ENCODE data around the gene SWAP70.

SWAP70 gene

DNA sequence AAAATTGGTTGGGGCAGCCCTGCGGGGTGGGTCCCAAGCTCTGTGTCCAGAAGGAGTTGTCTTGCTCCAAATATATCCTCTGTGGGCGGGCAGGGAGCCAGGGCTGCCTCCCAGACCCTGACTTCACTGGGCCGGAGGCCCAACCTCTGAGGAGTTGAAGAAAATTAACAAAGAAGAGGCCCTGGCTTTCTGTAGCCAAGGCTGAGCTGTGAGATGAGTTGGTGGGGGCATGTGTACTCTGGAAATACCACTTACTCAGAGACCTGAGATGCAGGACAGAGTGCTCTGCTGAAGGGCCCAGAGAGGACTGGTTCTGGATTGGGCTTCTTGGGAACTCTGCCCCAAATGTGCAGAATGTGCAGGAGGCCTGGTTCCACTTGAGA lies 96.3 kb downstream of the SWAP70 start:
- Histone ChIP-seq H3K4me1 (ENCODE audit: control insufficient read depth in 5 of 5, insufficient read depth in 5 of 5, low read length in 5 of 5) (peaks cover 4 to 54% (median 45%) of the 10 kb centered on the region in 5 donors), H3K27ac (ENCODE audit: low read depth, low read length) (peak overlapping the region; percentile 98), H3K36me3 (ENCODE audit: control insufficient read depth in 5 of 5, insufficient read depth in 5 of 5, low read length in 5 of 5) (no peaks in the 10 kb centered on the region), H3K9ac (ENCODE audit: low read length in 5 of 5) (peak overlapping the region in 2 of 5 donors; percentile 17 to 78), H3K9me3 (ENCODE audit: control insufficient read depth in 5 of 5, low read length in 5 of 5) (no peaks in the 10 kb centered on the region), H3K4me3 (ENCODE audit: low read depth in 1 of 5, low read length in 5 of 5) (peak overlapping the region in 1 of 5 donors; percentile 7), H3K27me3 (ENCODE audit: control insufficient read depth in 5 of 5, insufficient read depth in 4 of 5, low read length in 5 of 5) (no peaks in the 10 kb centered on the region)

DNA sequence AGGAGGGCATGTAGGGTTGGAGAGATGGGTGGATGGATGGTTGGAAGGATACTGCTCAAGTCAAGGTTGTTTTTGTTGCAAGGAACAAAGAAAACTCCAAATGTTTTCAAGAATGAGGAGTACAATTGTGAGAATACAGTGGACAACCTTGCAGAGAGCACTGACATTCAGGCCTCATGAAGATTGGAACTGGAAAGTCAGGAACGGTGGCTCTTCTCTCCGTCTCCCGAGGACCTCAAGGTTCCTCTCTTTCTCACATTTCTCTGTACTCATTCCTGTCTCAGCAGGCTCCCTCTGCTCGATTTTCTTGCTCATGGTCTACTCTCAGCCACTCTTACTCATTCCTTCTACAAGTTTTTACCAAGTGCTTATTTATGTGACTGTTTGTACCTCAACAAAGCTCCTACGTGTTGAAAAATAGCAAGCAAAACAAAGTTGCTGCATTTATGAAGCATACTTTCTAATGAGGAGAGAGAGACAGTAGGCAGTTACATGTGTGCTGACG lies 97.6 kb downstream of the SWAP70 start:
- Histone ChIP-seq H3K36me3 (ENCODE audit: control insufficient read depth in 5 of 5, insufficient read depth in 5 of 5, low read length in 5 of 5) (no peaks in the 10 kb centered on the region), H3K27ac (ENCODE audit: low read depth, low read length) (no peak overlapping the region), H3K27me3 (ENCODE audit: control insufficient read depth in 5 of 5, insufficient read depth in 4 of 5, low read length in 5 of 5) (no peaks in the 10 kb centered on the region), H3K4me3 (ENCODE audit: low read depth in 1 of 5, low read length in 5 of 5) (no peak overlapping the region), H3K9me3 (ENCODE audit: control insufficient read depth in 5 of 5, low read length in 5 of 5) (no peaks in the 10 kb centered on the region), H3K9ac (ENCODE audit: low read length in 5 of 5) (no peak overlapping the region), H3K4me1 (ENCODE audit: control insufficient read depth in 5 of 5, insufficient read depth in 5 of 5, low read length in 5 of 5) (peaks cover 4 to 53% (median 48%) of the 10 kb centered on the region in 5 donors)

DNA sequence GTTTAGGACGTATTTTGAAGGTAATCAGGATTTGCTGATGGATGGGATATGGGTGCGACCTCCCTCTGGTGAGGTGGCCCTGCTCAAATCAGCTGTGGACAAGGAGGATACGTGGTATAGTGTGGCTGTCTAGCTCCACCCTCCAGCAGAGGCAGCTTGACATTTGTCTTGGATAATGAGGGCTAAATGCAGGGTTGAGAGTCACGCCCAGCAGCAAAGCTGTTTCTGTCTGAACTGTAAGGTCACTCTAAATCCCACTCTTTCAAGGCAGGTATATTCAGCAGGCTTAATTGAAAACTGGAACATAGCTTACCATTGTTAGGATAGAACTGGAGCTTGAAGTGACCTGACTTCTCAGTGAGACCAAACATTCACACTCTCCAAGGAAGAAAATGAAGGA lies 98.7 kb downstream of the SWAP70 start:
- Histone ChIP-seq H3K4me3 (ENCODE audit: low read depth in 1 of 5, low read length in 5 of 5) (no peak overlapping the region), H3K9me3 (ENCODE audit: control insufficient read depth in 5 of 5, low read length in 5 of 5) (no peaks in the 10 kb centered on the region), H3K27ac (ENCODE audit: low read depth, low read length) (no peak overlapping the region), H3K27me3 (ENCODE audit: control insufficient read depth in 5 of 5, insufficient read depth in 4 of 5, low read length in 5 of 5) (no peaks in the 10 kb centered on the region), H3K4me1 (ENCODE audit: control insufficient read depth in 5 of 5, insufficient read depth in 5 of 5, low read length in 5 of 5) (peaks cover 4 to 51% (median 43%) of the 10 kb centered on the region in 5 donors), H3K9ac (ENCODE audit: low read length in 5 of 5) (no peak overlapping the region), H3K36me3 (ENCODE audit: control insufficient read depth in 5 of 5, insufficient read depth in 5 of 5, low read length in 5 of 5) (no peaks in the 10 kb centered on the region)

DNA sequence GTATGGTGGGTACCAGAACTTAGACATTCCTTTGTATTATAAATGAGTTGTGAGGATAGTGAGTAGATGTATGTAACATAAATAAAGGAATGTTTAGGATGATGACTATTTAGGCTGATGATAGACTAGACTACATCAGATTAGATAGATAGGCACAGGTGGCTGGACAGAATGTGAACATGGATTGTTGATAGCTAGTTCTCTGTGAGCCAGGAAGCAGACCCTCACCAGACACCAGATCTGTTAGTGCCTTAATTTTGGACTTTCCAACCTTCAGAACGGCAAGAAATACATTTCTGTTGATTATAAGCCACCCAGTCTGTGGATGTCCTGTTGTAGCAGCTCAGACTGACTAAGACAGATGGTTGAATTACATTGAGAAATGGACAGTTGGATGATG lies 99.4 kb downstream of the SWAP70 start:
- H3K27me3 ChIP-seq (ENCODE audit: control insufficient read depth in 5 of 5, insufficient read depth in 4 of 5, low read length in 5 of 5) = no peaks in the 10 kb centered on the region
- H3K27ac ChIP-seq (ENCODE audit: low read depth, low read length) = no peak overlapping the region
- no peaks in the 10 kb centered on the region for H3K9me3 ChIP-seq (ENCODE audit: control insufficient read depth in 5 of 5, low read length in 5 of 5)
- H3K9ac ChIP-seq (ENCODE audit: low read length in 5 of 5) = no peak overlapping the region
- no peak overlapping the region for H3K4me3 ChIP-seq (ENCODE audit: low read depth in 1 of 5, low read length in 5 of 5)
- H3K4me1 ChIP-seq (ENCODE audit: control insufficient read depth in 5 of 5, insufficient read depth in 5 of 5, low read length in 5 of 5) = peaks cover 4 to 49% (median 39%) of the 10 kb centered on the region in 5 donors
- H3K36me3 ChIP-seq (ENCODE audit: control insufficient read depth in 5 of 5, insufficient read depth in 5 of 5, low read length in 5 of 5) = no peaks in the 10 kb centered on the region

DNA sequence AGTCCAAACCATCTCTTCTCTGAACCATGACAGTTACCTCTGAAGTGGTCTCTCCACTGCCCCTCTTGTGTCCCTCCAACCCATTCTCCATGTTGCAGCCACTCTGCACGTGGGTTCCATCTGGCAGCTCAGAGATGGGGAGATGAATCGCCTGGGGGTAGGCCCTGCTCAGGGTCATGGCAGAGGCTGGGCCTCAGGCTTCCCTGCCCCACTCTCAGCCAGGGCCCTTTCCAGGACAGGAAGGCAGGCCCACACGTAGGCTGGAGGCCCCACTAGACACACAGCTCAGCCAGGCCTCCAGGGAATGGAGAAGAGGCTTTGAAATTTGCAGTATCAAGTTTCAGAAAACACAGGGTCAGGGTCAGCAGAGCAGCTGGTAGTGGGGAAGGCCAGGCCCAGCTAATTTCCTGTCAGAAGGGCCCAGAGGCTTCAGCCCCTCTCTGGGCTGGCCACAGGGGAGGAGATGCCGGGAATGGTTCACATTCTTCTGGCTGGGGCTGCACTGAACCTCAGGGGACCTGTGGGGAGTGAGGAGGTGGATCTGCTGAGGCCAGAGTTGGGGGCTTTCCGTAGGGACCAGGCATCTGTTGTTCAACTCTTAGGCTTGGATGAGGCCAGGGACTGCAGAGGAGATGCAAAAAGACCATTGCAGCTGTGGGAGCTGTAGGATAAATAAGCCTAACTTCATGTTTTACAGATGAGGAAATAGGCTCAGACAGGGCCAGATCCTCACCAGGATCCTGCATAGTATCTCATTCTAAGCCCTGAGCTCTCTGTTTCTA lies 101.6 kb downstream of the SWAP70 start:
- Histone ChIP-seq H3K9ac (ENCODE audit: low read length in 5 of 5) (peak overlapping the region in 2 of 5 donors; percentile 10 to 57), H3K4me1 (ENCODE audit: control insufficient read depth in 5 of 5, insufficient read depth in 5 of 5, low read length in 5 of 5) (peaks cover 0 to 31% (median 23%) of the 10 kb centered on the region in 5 donors), H3K9me3 (ENCODE audit: control insufficient read depth in 5 of 5, low read length in 5 of 5) (no peaks in the 10 kb centered on the region), H3K27ac (ENCODE audit: low read depth, low read length) (peak overlapping the region; percentile 78), H3K4me3 (ENCODE audit: low read depth in 1 of 5, low read length in 5 of 5) (no peak overlapping the region), H3K36me3 (ENCODE audit: control insufficient read depth in 5 of 5, insufficient read depth in 5 of 5, low read length in 5 of 5) (no peaks in the 10 kb centered on the region), H3K27me3 (ENCODE audit: control insufficient read depth in 5 of 5, insufficient read depth in 4 of 5, low read length in 5 of 5) (no peaks in the 10 kb centered on the region)

DNA sequence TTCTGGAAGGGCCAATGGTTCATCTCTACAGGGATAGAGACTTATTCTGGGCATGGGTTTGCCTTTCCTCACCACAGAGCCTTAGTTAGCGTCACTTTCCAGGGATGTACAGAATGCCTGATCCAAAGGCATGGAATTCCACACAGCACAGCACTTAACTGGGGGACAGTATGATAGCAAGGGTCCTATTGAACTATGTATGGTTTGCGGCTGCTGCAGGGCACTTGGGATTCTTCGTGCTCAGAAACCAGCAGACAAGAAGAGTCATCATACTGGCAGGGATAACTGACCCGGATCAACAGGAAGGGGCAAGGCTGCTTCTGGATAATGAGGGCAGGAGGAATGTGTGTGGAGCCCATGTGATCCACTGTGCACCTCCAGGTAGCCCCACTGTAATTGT lies 105.7 kb downstream of the SWAP70 start:
- no peaks in the 10 kb centered on the region for H3K9me3 ChIP-seq (ENCODE audit: control insufficient read depth in 5 of 5, low read length in 5 of 5)
- H3K27ac ChIP-seq (ENCODE audit: low read depth, low read length) = no peak overlapping the region
- peaks cover 0 to 24% (median 19%) of the 10 kb centered on the region in 5 donors for H3K4me1 ChIP-seq (ENCODE audit: control insufficient read depth in 5 of 5, insufficient read depth in 5 of 5, low read length in 5 of 5)
- H3K9ac ChIP-seq (ENCODE audit: low read length in 5 of 5) = no peak overlapping the region
- H3K27me3 ChIP-seq (ENCODE audit: control insufficient read depth in 5 of 5, insufficient read depth in 4 of 5, low read length in 5 of 5) = no peaks in the 10 kb centered on the region
- H3K36me3 ChIP-seq (ENCODE audit: control insufficient read depth in 5 of 5, insufficient read depth in 5 of 5, low read length in 5 of 5) = no peaks in the 10 kb centered on the region
- no peak overlapping the region for H3K4me3 ChIP-seq (ENCODE audit: low read depth in 1 of 5, low read length in 5 of 5)

DNA sequence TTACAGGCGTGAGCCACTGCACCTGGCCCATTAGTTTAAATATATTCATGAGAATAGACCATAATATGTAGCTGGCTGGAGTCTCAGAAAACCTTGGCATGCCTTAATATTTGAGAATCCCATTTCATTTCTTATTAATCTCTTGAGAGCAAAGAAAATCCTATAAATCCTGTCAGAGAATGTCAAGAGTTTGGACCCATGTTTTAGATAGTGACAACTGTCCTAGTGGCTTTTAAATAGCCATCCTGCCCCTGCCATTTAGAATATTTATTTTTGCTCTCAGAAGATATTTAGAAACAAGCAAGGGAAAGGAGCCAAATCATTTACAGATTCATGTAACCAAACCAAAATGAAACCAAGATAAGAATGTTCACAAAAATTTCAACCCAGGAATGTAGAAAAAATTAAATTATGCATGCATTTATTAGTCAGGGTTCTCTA lies 107.2 kb downstream of the SWAP70 start:
- Histone ChIP-seq H3K9ac (ENCODE audit: low read length in 5 of 5) (no peak overlapping the region), H3K27me3 (ENCODE audit: control insufficient read depth in 5 of 5, insufficient read depth in 4 of 5, low read length in 5 of 5) (no peaks in the 10 kb centered on the region), H3K36me3 (ENCODE audit: control insufficient read depth in 5 of 5, insufficient read depth in 5 of 5, low read length in 5 of 5) (peaks cover 0 to 6% (median 0%) of the 10 kb centered on the region in 5 donors)

DNA sequence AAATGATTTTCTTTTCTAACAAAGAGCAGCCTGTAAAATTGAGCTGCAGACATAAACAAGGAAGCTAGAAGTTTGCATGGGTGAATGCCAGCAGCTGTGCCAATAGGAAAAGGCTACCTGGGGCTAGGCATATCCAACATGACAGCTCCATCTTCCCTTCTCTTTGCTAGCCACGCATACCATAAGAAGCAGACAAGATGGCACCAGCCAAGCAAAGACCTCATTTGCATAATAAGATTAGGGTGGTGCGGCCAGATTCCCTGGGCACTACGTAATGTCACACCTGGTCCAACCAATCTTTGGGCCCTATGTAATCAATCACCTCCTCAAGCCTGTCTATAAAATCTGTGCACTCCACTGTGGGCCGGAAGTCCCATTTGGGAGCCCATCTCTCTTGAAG lies 108.3 kb downstream of the SWAP70 start:
- H3K4me1 ChIP-seq (ENCODE audit: control insufficient read depth in 5 of 5, insufficient read depth in 5 of 5, low read length in 5 of 5) = peaks cover 0 to 9% (median 7%) of the 10 kb centered on the region in 5 donors
- H3K36me3 ChIP-seq (ENCODE audit: control insufficient read depth in 5 of 5, insufficient read depth in 5 of 5, low read length in 5 of 5) = peaks cover 0 to 11% (median 0%) of the 10 kb centered on the region in 5 donors
- no peak overlapping the region for H3K27ac ChIP-seq (ENCODE audit: low read depth, low read length)
- no peaks in the 10 kb centered on the region for H3K9me3 ChIP-seq (ENCODE audit: control insufficient read depth in 5 of 5, low read length in 5 of 5)
- no peaks in the 10 kb centered on the region for H3K27me3 ChIP-seq (ENCODE audit: control insufficient read depth in 5 of 5, insufficient read depth in 4 of 5, low read length in 5 of 5)
- no peak overlapping the region for H3K9ac ChIP-seq (ENCODE audit: low read length in 5 of 5)
- no peak overlapping the region for H3K4me3 ChIP-seq (ENCODE audit: low read depth in 1 of 5, low read length in 5 of 5)

More for the DNA sequence above, 107.2 kb downstream of the SWAP70 start:
- Histone ChIP-seq H3K9me3 (ENCODE audit: control insufficient read depth in 5 of 5, low read length in 5 of 5) (no peaks in the 10 kb centered on the region), H3K4me3 (ENCODE audit: low read depth in 1 of 5, low read length in 5 of 5) (no peak overlapping the region), H3K4me1 (ENCODE audit: control insufficient read depth in 5 of 5, insufficient read depth in 5 of 5, low read length in 5 of 5) (peaks cover 0 to 9% (median 9%) of the 10 kb centered on the region in 5 donors), H3K27ac (ENCODE audit: low read depth, low read length) (no peak overlapping the region)

DNA sequence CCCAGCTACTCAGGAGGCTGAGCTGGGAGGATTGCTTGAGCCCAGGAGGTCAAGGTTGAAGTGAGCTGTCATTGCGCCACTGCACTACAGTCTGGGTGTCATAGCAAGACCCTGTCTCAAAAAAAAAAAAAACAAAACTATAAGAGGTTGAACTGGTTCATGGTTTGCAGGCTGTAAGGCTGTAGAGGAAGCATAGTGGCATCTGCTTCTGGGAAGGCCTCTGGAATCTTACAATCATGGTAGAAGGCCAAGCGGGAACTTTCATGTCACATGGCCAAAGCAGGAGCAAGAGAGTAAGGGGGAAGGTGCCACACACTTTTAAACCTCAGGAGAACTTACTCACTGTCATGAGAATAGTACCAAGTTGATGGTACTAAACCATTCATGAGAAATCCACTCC lies 109.6 kb downstream of the SWAP70 start:
- peaks cover 0 to 5% (median 2%) of the 10 kb centered on the region in 5 donors for H3K4me1 ChIP-seq (ENCODE audit: control insufficient read depth in 5 of 5, insufficient read depth in 5 of 5, low read length in 5 of 5)
- no peak overlapping the region for H3K9ac ChIP-seq (ENCODE audit: low read length in 5 of 5)
- H3K36me3 ChIP-seq (ENCODE audit: control insufficient read depth in 5 of 5, insufficient read depth in 5 of 5, low read length in 5 of 5) = peaks cover 3 to 21% (median 4%) of the 10 kb centered on the region in 5 donors
- no peak overlapping the region for H3K4me3 ChIP-seq (ENCODE audit: low read depth in 1 of 5, low read length in 5 of 5)
- H3K27me3 ChIP-seq (ENCODE audit: control insufficient read depth in 5 of 5, insufficient read depth in 4 of 5, low read length in 5 of 5) = no peaks in the 10 kb centered on the region
- H3K9me3 ChIP-seq (ENCODE audit: control insufficient read depth in 5 of 5, low read length in 5 of 5) = no peaks in the 10 kb centered on the region
- H3K27ac ChIP-seq (ENCODE audit: low read depth, low read length) = no peak overlapping the region

DNA sequence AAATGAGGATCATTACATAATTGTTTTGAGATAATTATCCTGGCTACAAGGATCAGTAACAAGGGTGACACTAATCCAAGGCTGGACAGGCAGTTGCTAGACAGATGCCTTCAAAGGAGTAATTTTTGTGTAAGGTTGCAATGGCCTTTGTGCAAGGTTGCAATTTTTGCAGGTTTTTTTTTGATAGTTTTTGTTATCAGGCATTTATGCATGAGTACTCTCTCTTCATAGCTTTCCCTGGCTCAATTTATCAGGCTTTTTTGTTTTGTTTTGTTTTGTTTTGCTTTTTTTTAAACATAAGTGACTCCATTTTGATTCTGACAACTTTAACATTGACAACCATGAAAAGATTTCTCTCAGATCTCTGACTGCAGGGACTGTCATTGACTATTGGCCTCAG lies 110.2 kb downstream of the SWAP70 start:
- H3K9ac ChIP-seq (ENCODE audit: low read length in 5 of 5) = no peak overlapping the region
- H3K27me3 ChIP-seq (ENCODE audit: control insufficient read depth in 5 of 5, insufficient read depth in 4 of 5, low read length in 5 of 5) = no peaks in the 10 kb centered on the region
- H3K4me1 ChIP-seq (ENCODE audit: control insufficient read depth in 5 of 5, insufficient read depth in 5 of 5, low read length in 5 of 5) = peaks cover 0 to 5% (median 0%) of the 10 kb centered on the region in 5 donors
- H3K9me3 ChIP-seq (ENCODE audit: control insufficient read depth in 5 of 5, low read length in 5 of 5) = no peaks in the 10 kb centered on the region
- peaks cover 4 to 23% (median 5%) of the 10 kb centered on the region in 5 donors for H3K36me3 ChIP-seq (ENCODE audit: control insufficient read depth in 5 of 5, insufficient read depth in 5 of 5, low read length in 5 of 5)
- no peak overlapping the region for H3K27ac ChIP-seq (ENCODE audit: low read depth, low read length)
- no peak overlapping the region for H3K4me3 ChIP-seq (ENCODE audit: low read depth in 1 of 5, low read length in 5 of 5)

All from subcutaneous abdominal adipose tissue (tissue), 5 donors.